ENCODE measurements around the gene C6orf120.
A peak's percentile ranks its signal among the peaks of the same experiment; 100 is the strongest.
"Not testable (repeated sequence)": the region's sequence is repeated elsewhere in the genome, so short reads cannot be mapped to it uniquely, and the experiment has no call there.

The C6orf120 gene

GRCh38 chr6:169685860-169686259 is 16.1 kb upstream of the C6orf120 start:
- DNase-seq = no peak

GRCh38 chr6:169689287-169689686 is 12.6 kb upstream of the C6orf120 start:
- DNase-seq = no peak

- no peak for DNase-seq
These were observed 10.7 kb upstream of the C6orf120 start for GRCh38 chr6:169691260-169691659.

- DNase-seq = no peak
These were observed 9.4 kb upstream of the C6orf120 start for GRCh38 chr6:169692516-169692915.

- no peak for DNase-seq
These were observed 6.8 kb upstream of the C6orf120 start for GRCh38 chr6:169695131-169695530.

GRCh38 chr6:169697115-169697514 is 4.8 kb upstream of the C6orf120 start:
- not testable (repeated sequence) for DNase-seq

GRCh38 chr6:169700296-169700695 is 1.6 kb upstream of the C6orf120 start:
- peak; percentile 65 for DNase-seq

GRCh38 chr6:169701311-169701953 is 494 bp upstream of the C6orf120 start:
- DNase-seq = no peak

GRCh38 chr6:169702840-169703246 is 917 bp downstream of the C6orf120 start:
- no peak for DNase-seq

GRCh38 chr6:169707772-169708171 is 5.8 kb downstream of the C6orf120 start:
- no peak for DNase-seq

GRCh38 chr6:169709293-169709692 is 7.4 kb downstream of the C6orf120 start:
- no peak for DNase-seq

- DNase-seq = no peak
These were observed 8.1 kb downstream of the C6orf120 start for GRCh38 chr6:169710009-169710408.

- no peak for DNase-seq
These were observed 12.3 kb downstream of the C6orf120 start for GRCh38 chr6:169714178-169714577.

GRCh38 chr6:169714595-169714994 is 12.7 kb downstream of the C6orf120 start:
- DNase-seq = no peak

GRCh38 chr6:169719117-169719516 is 17.2 kb downstream of the C6orf120 start:
- no peak for DNase-seq

- no peak for DNase-seq
These were observed 18.4 kb downstream of the C6orf120 start for GRCh38 chr6:169720207-169720855.

GRCh38 chr6:169722362-169723199 is 20.7 kb downstream of the C6orf120 start:
- no peak for DNase-seq

- peak; percentile 43 for DNase-seq
These were observed 21.4 kb downstream of the C6orf120 start for GRCh38 chr6:169723200-169723909.

GRCh38 chr6:169723991-169724493 is 22.1 kb downstream of the C6orf120 start:
- DNase-seq = no peak

- peak; percentile 5 for DNase-seq
These were observed 22.7 kb downstream of the C6orf120 start, which contains the start of gene PHF10 for GRCh38 chr6:169724494-169725124. Gene PHF10, minus strand, starts transcription at chr6:169724500. Its CDS starts 569 bp downstream, at chr6:169723931.

GRCh38 chr6:169725125-169726048 is 23.5 kb downstream of the C6orf120 start:
- peak; percentile 40 for DNase-seq
